Measurements from ENCODE around the gene SUSD6. TPM values are rescaled to one million over a fixed set of nuclear protein-coding genes. Genes with fewer than 3 reads are reported as not detected.
A peak's percentile ranks its signal among the peaks of the same experiment; 100 is the strongest.

The SUSD6 gene
- total RNA-seq, 1 experiment from 2014 or later, result 3.7 TPM

GRCh38 chr14:69606258-69607184 lies 4.9 kb upstream of the SUSD6 start:
- no peak overlapping the region for H2BK12ac ChIP-seq (ENCODE audit: insufficient read length, low read depth, low read length)
- H3K36me3 Mint-ChIP-seq (ENCODE audit: insufficient read depth in 1 of 3, low read depth in 3 of 3), result peaks cover 0 to 3% (median 0%) of the 10 kb centered on the region in 3 experiments; a peak in 1 of 7 replicates
- TF ChIP-seq CTCF (conservative IDR thresholded peaks at IDR 0.05), result no peak
- no peak overlapping the region for H3K4me2 ChIP-seq (ENCODE audit: insufficient read depth, insufficient read length, low read length)
- H2BK120ac ChIP-seq (ENCODE audit: low read depth, low read length, poor library complexity, severe bottlenecking), result no peak overlapping the region
- no peak overlapping the region for H4K91ac ChIP-seq (ENCODE audit: insufficient read length, low read depth, low read length)
- no peak overlapping the region for H3T11ph ChIP-seq (ENCODE audit: low read length)
- no peak for DNase-seq
- H2BK15ac ChIP-seq (ENCODE audit: low read depth, low read length), result no peak overlapping the region
- H3K14ac ChIP-seq (ENCODE audit: insufficient read depth, low read length), result no peak overlapping the region
- H3K27ac Mint-ChIP-seq, result peak overlapping the region in 2 of 3 experiments; percentile 7 to 33; a peak in 2 of 7 replicates
- H4K8ac ChIP-seq (replicated peaks; ENCODE audit: insufficient read length, low read depth, low read length), result no peak overlapping the region
- no CpG with 5 or more reads among the region's 5 CpGs for WGBS (ENCODE audit: extremely low coverage, insufficient read length, low lambda C conversion rate)
- peaks cover 2% of the 10 kb centered on the region; the same call in 1 of the 2 replicates for H3K4me1 ChIP-seq (ENCODE audit: insufficient read depth, low read length)
- no peaks in the 10 kb centered on the region for H3K79me1 ChIP-seq (ENCODE audit: insufficient read depth, low read depth, low read length, poor library complexity, severe bottlenecking)
- H2AK5ac ChIP-seq (ENCODE audit: insufficient read length, low read length), result no peak overlapping the region
- no peaks in the 10 kb centered on the region for H4K20me1 ChIP-seq (ENCODE audit: control insufficient read depth, insufficient read depth, insufficient read length)
- H3K4ac ChIP-seq (ENCODE audit: low read depth, low read length), result no peak overlapping the region
- no peaks in the 10 kb centered on the region for H3K79me2 ChIP-seq (ENCODE audit: insufficient read depth, low read length)
- H3K23ac ChIP-seq (ENCODE audit: insufficient read length, low read depth, low read length), result no peak overlapping the region
- H3K23me2 ChIP-seq (ENCODE audit: insufficient read length, low read depth, low read length, poor library complexity, severe bottlenecking), result peaks cover 4% of the 10 kb centered on the region
- no peaks in the 10 kb centered on the region for H3K27me3 Mint-ChIP-seq (ENCODE audit: low read depth)
- no peaks in the 10 kb centered on the region for H3K9me3 Mint-ChIP-seq
- H3K9me3 ChIP-seq (ENCODE audit: control insufficient read depth, low read depth, low read length), result no peaks in the 10 kb centered on the region
- H2AFZ ChIP-seq (ENCODE audit: low read length), result no peak overlapping the region
- H2BK5ac ChIP-seq (ENCODE audit: insufficient read length, low read length), result no peak overlapping the region
- H3K27ac ChIP-seq (ENCODE audit: insufficient read length, low read depth, low read length), result no peak overlapping the region
- no peaks in the 10 kb centered on the region for H3K27me3 ChIP-seq (ENCODE audit: insufficient read depth, low read length)
- no peak overlapping the region for H4K5ac ChIP-seq (ENCODE audit: insufficient read length, low read depth, low read length)
- H3K18ac ChIP-seq (ENCODE audit: insufficient read length, low read depth, low read length), result no peak overlapping the region
- no peak overlapping the region for H3K56ac ChIP-seq (ENCODE audit: insufficient read length, low read depth, low read length)
- H3K4me3 Mint-ChIP-seq, result no peak overlapping the region
- no peak overlapping the region for H2BK20ac ChIP-seq (ENCODE audit: low read depth, low read length, poor library complexity, severe bottlenecking)
- H3K4me1 Mint-ChIP-seq, result peaks cover 24 to 30% of the 10 kb centered on the region in 2 experiments
- H3K9ac ChIP-seq (ENCODE audit: extremely low read depth, insufficient read length, low read length), result no peak overlapping the region
